Stimulated activated CD8-positive, alpha-beta memory T cell treated with anti-CD3 and anti-CD28 coated beads, Interleukin-15, amount 100 ng/mL, for 24 hours (primary cell): Measurements from ENCODE around the gene PPME1.
"Not testable (repeated sequence)": the region's sequence is repeated elsewhere in the genome, so short reads cannot be mapped to it uniquely, and the experiment has no call there.

Source experiments
- DNase-seq: peaks from one replicate; pipeline ENCODE4 v3.0.0-alpha.2; 2020; ENCODE audit warnings: low read depth

Gene PPME1, protein sequence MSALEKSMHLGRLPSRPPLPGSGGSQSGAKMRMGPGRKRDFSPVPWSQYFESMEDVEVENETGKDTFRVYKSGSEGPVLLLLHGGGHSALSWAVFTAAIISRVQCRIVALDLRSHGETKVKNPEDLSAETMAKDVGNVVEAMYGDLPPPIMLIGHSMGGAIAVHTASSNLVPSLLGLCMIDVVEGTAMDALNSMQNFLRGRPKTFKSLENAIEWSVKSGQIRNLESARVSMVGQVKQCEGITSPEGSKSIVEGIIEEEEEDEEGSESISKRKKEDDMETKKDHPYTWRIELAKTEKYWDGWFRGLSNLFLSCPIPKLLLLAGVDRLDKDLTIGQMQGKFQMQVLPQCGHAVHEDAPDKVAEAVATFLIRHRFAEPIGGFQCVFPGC

GRCh38 chr11:74170694-74171629 is at the start of gene PPME1, which contains the start of gene C2CD3:
TSS of gene PPME1 (plus strand) at chr11:74171289. CDS start at chr11:74171422, 133 bp downstream.
TSS of gene C2CD3 (minus strand) at chr11:74171002. CDS start at chr11:74170792, 210 bp downstream.
- peak; percentile 82 for DNase-seq

DNA sequence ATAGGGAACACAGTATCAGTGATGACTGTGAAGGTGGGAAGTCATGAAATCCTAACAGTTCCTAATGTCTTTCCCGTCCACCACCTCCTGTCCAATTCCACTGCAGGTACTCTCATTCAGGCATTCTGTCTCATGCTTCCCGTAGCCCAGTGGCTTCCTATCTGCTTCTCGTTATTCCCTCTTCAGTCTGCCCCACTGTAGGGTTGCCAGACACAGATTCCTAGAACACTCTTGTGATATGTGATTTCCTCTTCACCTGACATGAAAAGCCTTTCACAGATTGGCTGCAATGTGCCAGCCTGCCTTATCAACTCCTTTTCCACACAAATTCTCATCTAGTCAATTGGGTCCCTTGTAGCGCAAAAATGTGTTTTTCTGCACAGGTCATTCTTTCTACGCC is 49.3 kb upstream of the PPME1 start:
- no peak for DNase-seq

- no peak for DNase-seq
Observed at GRCh38 chr11:74123008-74123448, 48.1 kb upstream of the PPME1 start.

DNA sequence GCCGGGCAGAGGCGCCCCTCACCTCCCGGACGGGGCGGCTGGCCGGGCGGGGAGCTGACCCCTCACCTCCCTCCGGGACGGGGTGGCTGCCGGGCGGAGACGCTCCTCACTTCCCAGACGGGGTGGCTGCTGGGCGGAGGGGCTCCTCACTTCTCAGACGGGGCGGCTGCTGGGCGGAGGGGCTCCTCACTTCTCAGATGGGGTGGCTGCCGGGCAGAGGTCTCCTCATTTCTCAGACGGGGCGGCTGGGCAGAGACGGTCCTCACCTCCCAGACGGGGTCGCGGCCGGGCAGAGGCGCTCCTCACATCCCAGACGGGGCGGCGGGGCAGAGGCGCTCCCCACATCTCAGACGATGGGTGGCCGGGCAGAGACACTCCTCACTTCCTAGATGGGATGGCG is 42.0 kb upstream of the PPME1 start:
- not testable (repeated sequence) for DNase-seq

DNA sequence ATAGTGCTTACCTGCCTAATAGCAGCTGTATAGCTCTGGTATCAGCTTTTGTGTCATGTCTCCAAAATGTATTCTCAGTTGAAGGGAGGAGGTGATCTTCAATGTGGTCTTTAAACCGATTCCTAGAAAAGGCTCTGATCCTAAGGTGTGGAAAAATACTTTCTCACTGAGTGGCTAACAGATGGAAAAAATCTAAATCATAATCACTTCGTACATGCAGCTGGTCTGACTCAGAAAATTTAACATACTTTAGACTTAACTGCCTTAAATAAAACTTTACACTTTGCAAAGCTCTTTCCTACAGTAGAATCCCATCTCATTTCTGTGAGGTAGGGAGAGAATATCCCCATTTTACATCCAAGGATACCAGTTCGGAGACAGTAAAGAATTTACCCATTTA is 38.3 kb upstream of the PPME1 start:
- no peak for DNase-seq

DNA sequence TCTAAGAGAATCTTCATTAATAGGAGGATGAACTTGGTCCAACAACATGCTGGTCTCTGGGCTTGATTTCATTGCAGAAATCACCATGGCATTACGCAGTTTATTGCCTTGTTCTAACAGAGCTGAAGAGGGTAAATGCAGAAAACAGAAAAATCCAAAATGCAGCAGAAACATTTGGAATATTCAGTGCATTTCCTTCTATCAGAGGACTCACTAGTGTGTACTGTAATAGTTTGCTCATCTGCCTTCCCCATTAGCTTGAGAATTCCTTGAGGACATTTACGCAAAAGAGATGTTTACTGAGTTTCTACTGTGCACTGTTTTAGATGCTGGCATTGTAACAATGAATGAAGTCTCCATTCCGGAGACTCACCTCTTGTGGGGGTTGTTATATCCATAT is 37.7 kb upstream of the PPME1 start:
- no peak for DNase-seq

GRCh38 chr11:74134661-74135060 is 36.4 kb upstream of the PPME1 start:
- no peak for DNase-seq

DNA sequence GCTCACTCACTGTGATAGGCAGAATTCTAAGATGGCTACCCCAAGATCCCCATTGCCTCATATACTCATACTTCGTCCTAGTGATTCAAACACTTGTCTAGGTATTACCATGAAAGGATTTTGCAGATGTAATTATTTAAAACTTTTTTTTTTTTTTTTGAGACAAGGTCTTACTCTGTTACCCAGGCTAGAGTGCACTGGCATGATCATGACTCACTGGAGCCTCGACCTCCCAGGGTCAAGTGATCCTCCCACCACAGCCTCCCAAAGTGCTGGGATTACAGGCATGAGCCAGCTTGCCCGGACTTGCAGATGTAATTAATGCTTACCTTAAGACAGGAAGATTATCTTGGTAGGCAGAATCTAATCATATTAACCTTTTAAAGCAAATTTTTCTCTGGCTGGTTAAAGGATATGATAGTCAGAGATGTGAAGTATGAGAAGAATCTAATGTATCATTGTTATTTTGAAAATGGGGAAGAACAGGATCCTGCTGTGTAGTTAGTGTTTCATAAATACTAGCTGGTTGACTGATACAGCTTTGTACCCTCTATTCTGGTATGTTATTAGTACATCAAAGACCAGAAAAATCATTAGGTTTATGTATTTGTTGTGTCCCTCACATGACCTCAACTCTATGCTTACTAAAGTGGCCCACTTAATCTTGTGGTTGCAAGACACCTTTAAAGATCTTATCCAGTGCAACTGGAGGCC is 35.8 kb upstream of the PPME1 start:
- DNase-seq, result no peak

GRCh38 chr11:74138021-74138420 is 33.1 kb upstream of the PPME1 start:
- DNase-seq, result no peak

DNA sequence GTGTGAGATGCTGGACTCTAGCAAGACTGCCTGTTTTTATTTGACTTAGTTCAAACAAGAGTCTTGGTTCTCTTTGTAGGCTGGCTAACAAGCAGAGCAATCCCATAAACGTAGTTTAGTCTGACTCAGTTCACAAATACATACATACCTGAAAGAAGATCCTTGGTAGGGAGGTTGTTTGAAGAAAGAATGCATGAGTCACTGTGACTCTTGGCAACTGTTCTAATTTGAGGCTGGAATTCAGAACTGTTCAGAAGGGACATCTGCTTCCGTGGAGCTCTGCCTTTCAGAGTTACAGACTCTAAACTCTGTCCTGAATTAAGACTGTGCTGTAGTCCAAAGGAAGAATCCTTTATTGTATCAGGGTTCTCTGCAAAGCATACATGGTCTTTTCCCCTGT is 32.5 kb upstream of the PPME1 start:
- DNase-seq, result no peak

- no peak for DNase-seq
Observed at GRCh38 chr11:74139151-74139918, 31.8 kb upstream of the PPME1 start.

GRCh38 chr11:74139919-74140431 is 31.1 kb upstream of the PPME1 start:
- not testable (repeated sequence) for DNase-seq

GRCh38 chr11:74141241-74141695 is 29.8 kb upstream of the PPME1 start:
- no peak for DNase-seq

- no peak for DNase-seq
Observed at GRCh38 chr11:74141908-74142307, 29.2 kb upstream of the PPME1 start.

- no peak for DNase-seq
Observed at GRCh38 chr11:74142624-74143023, 28.5 kb upstream of the PPME1 start.

- DNase-seq, result no peak
Observed at GRCh38 chr11:74144592-74144991, 26.5 kb upstream of the PPME1 start.

DNA sequence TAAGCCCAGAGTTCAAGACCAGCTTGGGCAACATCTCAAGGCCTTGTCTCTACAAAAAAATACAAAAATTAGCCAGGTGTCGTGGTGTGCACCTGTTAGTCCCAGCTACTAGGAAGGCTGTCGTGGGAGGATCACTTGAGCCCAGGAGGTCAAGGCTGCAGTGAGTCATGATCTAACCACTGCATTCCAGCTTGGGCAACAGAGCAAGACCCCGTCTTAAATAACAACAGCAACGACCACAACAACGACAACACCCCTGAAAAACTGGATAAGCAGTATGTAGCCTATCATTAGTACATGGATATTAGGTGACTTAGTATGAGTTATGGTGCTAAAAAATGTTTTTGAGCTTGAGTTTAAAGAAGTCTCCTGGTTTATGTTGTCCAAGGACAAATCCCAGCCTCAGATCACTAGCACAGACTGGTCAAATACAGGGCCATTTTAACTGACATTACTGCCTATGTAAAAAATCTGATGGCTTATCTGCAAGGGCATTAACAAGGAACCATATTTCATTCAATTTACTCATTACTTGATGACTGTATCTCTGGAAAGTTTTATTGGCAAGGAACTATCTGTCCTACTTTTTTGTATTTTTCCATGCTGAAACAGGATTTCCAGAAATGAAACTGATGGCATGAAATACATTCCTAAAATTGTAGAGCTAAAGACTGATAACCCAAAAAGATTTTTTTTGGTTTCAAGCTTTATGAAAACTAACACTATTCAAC is 23.7 kb upstream of the PPME1 start:
- DNase-seq, result no peak

DNA sequence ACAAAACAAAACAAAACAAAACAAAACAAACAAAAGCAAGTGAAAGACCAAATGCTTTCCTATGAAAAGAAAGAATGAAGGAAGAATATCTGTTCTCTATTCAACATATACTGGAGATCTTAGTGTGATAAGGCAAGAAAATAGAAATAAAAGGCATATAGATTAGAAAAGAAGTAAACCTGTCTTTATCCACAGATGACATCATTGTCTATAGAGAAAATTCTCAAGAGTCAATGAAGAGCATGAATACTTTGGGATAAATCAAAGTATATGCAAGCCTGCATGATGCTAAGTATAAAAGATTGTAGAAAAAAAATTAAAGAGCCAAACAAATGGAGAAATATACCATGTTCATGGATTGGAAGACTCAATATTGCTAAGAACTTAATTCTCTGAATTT is 17.9 kb upstream of the PPME1 start:
- no peak for DNase-seq

DNA sequence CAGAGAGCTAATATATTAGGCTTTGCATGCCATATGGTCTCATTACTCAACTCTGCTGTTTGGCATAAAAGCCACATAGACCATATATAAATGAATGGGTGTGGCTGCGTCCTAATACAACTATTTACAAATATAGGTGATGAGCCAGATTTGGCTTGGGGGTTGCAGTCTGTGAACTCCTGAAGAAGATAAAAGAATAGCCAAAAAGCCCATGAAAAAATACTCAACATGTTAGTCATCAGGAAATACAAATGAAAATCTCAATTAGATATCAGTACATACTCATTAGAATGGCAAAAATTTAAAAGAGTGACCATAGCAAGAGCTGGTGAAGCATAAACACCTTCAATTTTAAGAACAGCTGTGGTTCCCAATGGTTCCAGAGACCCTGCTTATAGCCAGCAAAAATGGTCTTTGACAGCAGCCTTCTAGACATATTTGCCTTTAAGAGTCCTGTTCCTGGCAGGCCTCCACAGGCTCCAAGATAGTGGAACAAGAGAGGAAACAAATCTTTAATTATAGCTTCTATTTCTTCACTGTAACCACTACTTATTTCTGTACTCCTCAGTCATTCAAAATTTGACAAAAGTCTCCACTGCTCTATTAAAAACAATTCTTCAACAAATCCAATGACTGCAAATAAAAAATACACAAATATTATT is 16.3 kb upstream of the PPME1 start:
- DNase-seq, result no peak

- no peak for DNase-seq
Observed at GRCh38 chr11:74157169-74157568, 13.9 kb upstream of the PPME1 start.
